ENCODE results near the gene ARHGAP21. TPM values are rescaled to one million over a fixed set of nuclear protein-coding genes. Genes with fewer than 3 reads are reported as not detected.

Gene ARHGAP21
- total RNA-seq, 1 experiment from 2014 or later, result 115 TPM

GRCh38 chr10:24618401-24618800 is 105.3 kb downstream of the ARHGAP21 start:
- Histone ChIP-seq H3K4me2 (peak overlapping the region; percentile 44), H3F3A (ENCODE audit: insufficient read depth, low read depth) (no peaks in the 10 kb centered on the region; the same call in 1 of the 2 replicates), H3K36me3 (ENCODE audit: low read depth) (no peaks in the 10 kb centered on the region; the same call in 1 of the 2 replicates), H4K20me1 (ENCODE audit: insufficient read depth) (no peaks in the 10 kb centered on the region), H3K4me1 (replicated peaks; ENCODE audit: insufficient read depth) (peaks cover 8% of the 10 kb centered on the region; the same call in 1 of the 2 replicates), H3K27ac (peak overlapping the region; percentile 71), H2AFZ (no peak overlapping the region), H3K79me2 (ENCODE audit: low read depth) (no peaks in the 10 kb centered on the region), H3K9me2 (ENCODE audit: insufficient read depth) (no peaks in the 10 kb centered on the region), H3K27me3 (ENCODE audit: insufficient read depth, low read depth) (no peaks in the 10 kb centered on the region), H3K9me3 (ENCODE audit: insufficient read depth, low read depth) (no peaks in the 10 kb centered on the region), H3K4me3 (no peak overlapping the region)
- intact Hi-C loops (cut with micrococcal nuclease; ENCODE audit: unreplicated experiment), result loop anchor here (1.0 kb wide), 1 partner anchor 463 kb away; no protein-coding TSS in a partner anchor
- TF ChIP-seq EZH2 (IDR thresholded peaks at IDR 0.05; ENCODE audit: low read depth) (no peak), CTCF (conservative IDR thresholded peaks at IDR 0.05) (no peak)
- POLR2A ChIA-PET (ENCODE audit: unreplicated experiment), result interaction anchor here (0.6 kb wide), 2 partner anchors 248 to 540 kb away, joined by 7 to 20 read pairs; no protein-coding TSS in a partner anchor
- DNase-seq, result peak; percentile 46 to 86
- BruUV-seq (replicated peaks), result no TSS peak
- CTCF ChIA-PET, result interaction anchor here (0.6 to 0.9 kb wide), 4 partner anchors 18 to 208 kb away, joined by 3 to 6 read pairs (median 4); no protein-coding TSS in a partner anchor

GRCh38 chr10:24617771-24618396 is 105.8 kb downstream of the ARHGAP21 start:
- intact Hi-C loops (cut with micrococcal nuclease; ENCODE audit: unreplicated experiment), result loop anchor here (1.0 kb wide), 1 partner anchor 463 kb away; no protein-coding TSS in a partner anchor
- H3K9me2 ChIP-seq (ENCODE audit: insufficient read depth), result no peaks in the 10 kb centered on the region
- H4K20me1 ChIP-seq (ENCODE audit: insufficient read depth), result no peaks in the 10 kb centered on the region
- peak overlapping the region; percentile 71 for H3K27ac ChIP-seq
- POLR2A ChIA-PET (ENCODE audit: unreplicated experiment), result interaction anchor here (0.6 kb wide), 1 partner anchor 249 kb away, joined by 20 read pairs; no protein-coding TSS in a partner anchor
- H3K36me3 ChIP-seq (ENCODE audit: low read depth), result no peaks in the 10 kb centered on the region; the same call in 1 of the 2 replicates
- peak overlapping the region; percentile 44 for H3K4me2 ChIP-seq
- CTCF ChIA-PET, result interaction anchor here (0.6 to 1.0 kb wide), 6 partner anchors 13 to 609 kb away, joined by 3 to 7 read pairs (median 4); no protein-coding TSS in a partner anchor
- peak in 1 of 2 experiments; percentile 42 for DNase-seq
- TF ChIP-seq EZH2 (IDR thresholded peaks at IDR 0.05; ENCODE audit: low read depth) (no peak), CTCF (conservative IDR thresholded peaks at IDR 0.05) (peak; percentile 81)
- H3K9me3 ChIP-seq (ENCODE audit: insufficient read depth, low read depth), result no peaks in the 10 kb centered on the region
- BruUV-seq (replicated peaks), result no TSS peak
- H3K79me2 ChIP-seq (ENCODE audit: low read depth), result no peaks in the 10 kb centered on the region
- H3K4me1 ChIP-seq (replicated peaks; ENCODE audit: insufficient read depth), result peaks cover 8% of the 10 kb centered on the region; the same call in 1 of the 2 replicates
- no peaks in the 10 kb centered on the region for H3K27me3 ChIP-seq (ENCODE audit: insufficient read depth, low read depth)
- no peak overlapping the region for H2AFZ ChIP-seq
- no peak overlapping the region for H3K4me3 ChIP-seq
- H3F3A ChIP-seq (ENCODE audit: insufficient read depth, low read depth), result no peaks in the 10 kb centered on the region; the same call in 1 of the 2 replicates

GRCh38 chr10:24616536-24616935 is 107.2 kb downstream of the ARHGAP21 start:
- no peaks in the 10 kb centered on the region for H3K9me3 ChIP-seq (ENCODE audit: insufficient read depth, low read depth)
- CTCF ChIA-PET, result interaction anchor here (0.6 kb wide), 1 partner anchor 461 kb away, joined by 3 read pairs; no protein-coding TSS in a partner anchor
- no peaks in the 10 kb centered on the region for H3K27me3 ChIP-seq (ENCODE audit: insufficient read depth, low read depth)
- no TSS peak for BruUV-seq (replicated peaks)
- no peak for TF ChIP-seq EZH2 (IDR thresholded peaks at IDR 0.05; ENCODE audit: low read depth)
- TF ChIP-seq CTCF (conservative IDR thresholded peaks at IDR 0.05), result no peak
- no peak overlapping the region for H3K4me2 ChIP-seq
- H3K4me3 ChIP-seq, result no peak overlapping the region
- H3K36me3 ChIP-seq (ENCODE audit: low read depth), result no peaks in the 10 kb centered on the region; the same call in 1 of the 2 replicates
- H3F3A ChIP-seq (ENCODE audit: insufficient read depth, low read depth), result no peaks in the 10 kb centered on the region; the same call in 1 of the 2 replicates
- H2AFZ ChIP-seq, result no peak overlapping the region
- intact Hi-C loops (cut with micrococcal nuclease; ENCODE audit: unreplicated experiment), result no loop called here
- no peak overlapping the region for H3K27ac ChIP-seq
- no peaks in the 10 kb centered on the region for H3K79me2 ChIP-seq (ENCODE audit: low read depth)
- peaks cover 8% of the 10 kb centered on the region; the same call in 1 of the 2 replicates for H3K4me1 ChIP-seq (replicated peaks; ENCODE audit: insufficient read depth)
- DNase-seq, result no peak
- POLR2A ChIA-PET (ENCODE audit: unreplicated experiment), result no interaction called here
- no peaks in the 10 kb centered on the region for H4K20me1 ChIP-seq (ENCODE audit: insufficient read depth)
- H3K9me2 ChIP-seq (ENCODE audit: insufficient read depth), result no peaks in the 10 kb centered on the region
